Dedifferentiated amniotic fluid mesenchymal stem cell (primary cell): Measurements from ENCODE around the gene RPS16.

Source experiments
- DNase-seq: peaks from one replicate; pipeline ENCODE4 v3.0.0-alpha.2; 2016; ENCODE audit errors: extremely low spot score

RPS16 gene

GRCh38 chr19:39388657-39389056 is 47.1 kb downstream of the RPS16 start:
- no peak for DNase-seq

- no peak for DNase-seq
These were observed 49.2 kb downstream of the RPS16 start for GRCh38 chr19:39386557-39386956.

- DNase-seq, result no peak
These were observed 49.9 kb downstream of the RPS16 start for GRCh38 chr19:39385629-39386411.

GRCh38 chr19:39384839-39385568 is 50.7 kb downstream of the RPS16 start:
- DNase-seq, result no peak
